Activated CD4-positive, alpha-beta T cell treated with anti-CD3 and anti-CD28 coated beads for 48 hours (primary cell): Measurements from ENCODE around the gene TXNRD1.

Experiments
- DNase-seq: peaks from one replicate; pipeline ENCODE4 v3.0.0-alpha.2; 2020

Gene TXNRD1

DNA sequence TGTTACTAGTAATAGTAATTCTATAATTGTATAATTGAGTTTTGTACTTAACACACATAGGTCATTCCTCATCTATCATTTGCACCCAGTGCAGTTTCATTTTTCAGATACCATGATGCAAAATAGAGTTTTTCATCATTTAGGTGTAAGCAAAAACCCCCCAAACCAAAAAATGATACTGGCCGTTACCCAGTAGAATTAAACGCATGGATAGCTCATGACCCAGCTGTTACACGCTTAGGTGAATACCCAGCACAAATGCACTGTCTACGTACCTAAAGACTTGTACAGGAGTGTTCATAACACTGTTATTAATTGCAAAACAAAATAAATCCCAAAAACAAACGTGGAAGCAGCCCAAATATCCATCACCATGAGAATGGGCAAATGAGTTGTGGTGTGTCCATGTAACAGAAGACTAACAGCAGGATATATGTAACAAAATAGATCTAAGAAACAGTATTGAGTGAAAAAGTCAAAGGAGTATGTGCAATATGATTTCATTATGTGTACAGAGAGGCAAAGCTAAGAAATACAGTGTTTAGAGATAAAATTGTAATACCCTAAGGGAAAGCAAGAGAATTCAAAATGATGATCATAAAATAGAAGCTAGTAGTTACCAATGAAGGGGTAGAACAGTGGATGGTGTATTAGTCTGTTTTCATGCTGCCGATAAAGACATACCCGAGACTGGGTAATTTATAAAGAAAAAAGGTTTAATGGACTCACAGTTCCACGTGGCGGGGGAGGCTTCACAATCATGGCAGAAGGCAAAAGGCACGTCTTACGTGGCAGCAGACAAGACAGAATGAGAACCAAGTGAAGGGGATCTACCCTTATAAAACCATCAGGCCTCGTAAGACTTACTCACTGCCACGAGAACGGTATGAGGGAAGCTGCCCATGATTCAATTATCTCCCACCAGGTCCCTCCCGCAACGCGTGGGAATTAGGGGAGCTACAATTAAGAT, 137.7 kb downstream of the TXNRD1 start:
- no peak for DNase-seq

GRCh38 chr12:104354167-104354867, 138.7 kb downstream of the TXNRD1 start:
- DNase-seq = no peak

- no peak for DNase-seq
These were observed 139.4 kb downstream of the TXNRD1 start for GRCh38 chr12:104354868-104355570.

- DNase-seq = no peak
These were observed 140.1 kb downstream of the TXNRD1 start for GRCh38 chr12:104355630-104356029.

GRCh38 chr12:104356231-104357115, 140.9 kb downstream of the TXNRD1 start:
- no peak for DNase-seq

DNA sequence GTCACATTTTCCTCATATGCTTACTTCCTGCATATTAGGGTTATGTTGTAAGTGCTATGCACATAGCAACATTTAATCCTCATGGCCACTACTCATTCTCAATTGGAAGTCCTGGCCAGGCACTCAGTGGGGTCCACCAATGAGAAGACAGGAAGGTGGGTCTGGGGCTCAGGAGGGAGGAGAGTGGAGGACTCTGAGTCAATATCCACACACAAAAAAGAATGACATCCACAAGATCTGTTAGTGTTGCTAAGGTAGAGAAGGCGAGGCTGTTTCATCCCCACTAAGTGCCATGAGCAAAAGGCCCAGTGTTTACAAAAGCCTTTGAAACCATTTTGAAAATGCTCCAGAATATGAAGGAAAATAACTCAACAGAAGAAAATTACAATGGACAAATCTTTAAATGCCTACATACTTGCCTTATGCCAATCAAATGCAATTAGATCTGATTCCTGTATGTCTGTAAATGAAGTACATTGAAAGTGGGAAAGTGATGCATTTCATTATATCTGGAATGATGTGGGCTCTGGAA, 141.9 kb downstream of the TXNRD1 start:
- DNase-seq = no peak

GRCh38 chr12:104358353-104359003, 142.9 kb downstream of the TXNRD1 start:
- DNase-seq = peak; percentile 76

DNA sequence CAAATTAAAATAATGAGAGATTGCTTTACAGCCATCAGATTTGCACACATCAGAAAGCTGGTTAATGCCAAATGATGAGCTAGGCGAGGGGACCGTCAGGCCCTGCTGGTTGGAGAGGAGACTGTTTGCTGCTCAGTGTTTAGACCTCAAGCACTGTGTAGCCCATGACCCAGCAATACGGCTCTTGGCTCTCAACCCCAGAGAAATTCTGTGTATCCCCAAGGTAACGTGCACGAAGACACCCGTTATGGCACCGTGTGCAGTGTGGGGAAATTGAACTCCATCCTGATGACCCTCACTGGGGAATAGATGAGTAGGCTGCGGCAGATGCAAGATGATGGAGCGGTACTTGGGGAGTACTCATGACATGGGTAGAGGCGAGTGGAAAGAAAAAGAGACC, 143.6 kb downstream of the TXNRD1 start:
- no peak for DNase-seq

- no peak for DNase-seq
These were observed 144.6 kb downstream of the TXNRD1 start for GRCh38 chr12:104360157-104360556.

GRCh38 chr12:104360983-104361707, 145.6 kb downstream of the TXNRD1 start:
- no peak for DNase-seq

- no peak for DNase-seq
These were observed 150.4 kb downstream of the TXNRD1 start for GRCh38 chr12:104365921-104366410.

DNA sequence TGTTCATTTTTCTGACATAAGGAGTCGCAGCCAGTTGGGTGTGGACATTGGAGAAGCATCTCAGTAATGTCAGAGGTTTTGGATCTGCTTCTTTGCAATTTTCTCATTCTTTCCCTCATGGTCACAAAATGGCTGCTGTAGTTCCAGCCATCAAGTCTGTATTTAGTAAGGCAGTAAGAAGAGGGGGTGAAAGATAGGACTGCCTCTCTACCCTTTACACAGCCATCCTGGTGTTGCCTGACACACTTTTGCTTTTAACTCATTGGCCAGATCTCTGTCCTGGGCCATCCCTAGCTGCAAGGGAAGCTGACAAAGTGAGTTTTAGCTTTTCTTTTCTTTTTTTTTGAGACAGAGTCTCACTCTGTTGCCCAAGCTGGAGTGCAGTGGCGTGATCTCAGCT, 154.1 kb downstream of the TXNRD1 start:
- DNase-seq = no peak

DNA sequence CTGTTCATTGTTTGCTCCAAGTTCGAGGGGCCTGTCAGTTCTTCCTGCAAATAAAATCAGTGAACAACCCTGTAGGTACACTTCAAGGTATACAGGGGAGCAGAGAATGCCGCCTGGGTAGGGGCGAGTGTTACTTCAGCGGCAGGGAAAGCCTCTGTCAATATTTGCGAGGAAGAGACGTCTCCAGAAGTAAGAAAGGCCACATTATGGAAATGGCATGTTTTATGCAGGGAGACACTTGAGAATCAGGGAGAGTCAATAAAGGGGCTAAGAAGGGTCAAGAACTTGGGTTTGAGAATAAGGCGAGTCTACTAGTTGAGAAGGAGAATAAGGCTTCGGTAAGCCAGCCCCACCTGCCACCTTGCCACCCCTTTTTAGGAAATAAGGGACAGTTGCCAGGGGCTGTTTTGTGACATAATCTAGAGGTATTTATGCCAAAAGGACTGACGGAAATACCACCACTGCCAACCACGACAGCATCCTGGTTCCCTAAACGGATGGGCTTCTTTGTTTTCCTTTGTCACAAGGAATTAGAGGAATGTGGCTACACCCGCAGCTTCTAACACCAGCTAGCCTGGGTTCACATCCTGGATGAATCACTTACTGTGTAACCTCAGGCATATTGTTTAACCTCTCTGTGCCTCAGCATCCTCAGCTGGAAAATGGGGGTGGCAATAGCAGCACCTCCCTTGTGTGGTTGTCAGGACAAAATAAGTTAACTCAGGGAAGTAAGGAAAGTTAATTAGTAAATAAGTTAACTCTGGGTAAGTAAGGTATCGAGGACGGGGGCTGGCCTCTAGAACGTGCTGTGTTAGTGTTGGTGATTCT, 155.7 kb downstream of the TXNRD1 start:
- no peak for DNase-seq

- peak; percentile 54 for DNase-seq
These were observed 156.6 kb downstream of the TXNRD1 start for GRCh38 chr12:104372061-104372720.

DNA sequence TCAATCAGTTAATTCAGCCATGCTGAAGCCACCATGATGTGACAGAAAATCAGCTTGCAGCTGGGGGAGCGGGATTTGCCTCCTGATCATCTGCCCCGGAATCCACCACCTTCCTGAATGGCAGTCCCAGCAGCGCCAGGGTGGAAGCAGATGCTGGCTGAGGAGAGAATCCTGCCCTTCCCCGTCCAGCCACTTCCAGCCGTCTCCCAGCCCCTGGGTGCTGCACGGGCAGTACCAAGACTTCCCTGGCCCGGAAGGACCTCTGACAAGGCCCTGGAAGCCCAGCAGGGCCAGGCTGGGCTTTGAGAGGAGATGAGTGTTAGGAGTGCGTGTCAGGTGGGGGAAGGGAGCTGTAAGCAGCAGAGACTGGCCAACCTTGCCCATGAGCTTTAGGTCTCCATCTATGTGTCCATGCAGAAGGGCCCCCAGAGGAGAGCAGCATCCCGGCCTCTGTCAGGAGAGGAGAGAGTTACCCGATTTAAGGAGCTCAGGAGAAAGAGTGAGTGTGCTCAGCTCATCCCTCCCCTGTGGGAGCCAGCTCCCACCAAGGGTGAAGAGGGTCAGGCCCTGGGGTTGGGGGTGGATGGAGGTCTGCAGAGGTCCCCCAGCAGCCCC, 157.2 kb downstream of the TXNRD1 start:
- DNase-seq = no peak

- DNase-seq = no peak
These were observed 158.5 kb downstream of the TXNRD1 start for GRCh38 chr12:104374071-104374470.

GRCh38 chr12:104374806-104375205, 159.2 kb downstream of the TXNRD1 start:
- no peak for DNase-seq

- no peak for DNase-seq
These were observed 160.2 kb downstream of the TXNRD1 start for GRCh38 chr12:104375775-104376174.
